ENCODE data around the gene CEMP1. TPM values are rescaled to one million over a fixed set of nuclear protein-coding genes. Genes with fewer than 3 reads are reported as not detected.

CEMP1 gene
- total RNA-seq, 1 donor from 2014 or later: not detected

- no peaks in the 10 kb centered on the region for H3K27me3 ChIP-seq (ENCODE audit: control insufficient read depth, insufficient read depth, low read length)
- FAIRE-seq: no peak
- TF ChIP-seq CTCF (IDR thresholded peaks at IDR 0.05; ENCODE audit: insufficient read depth, low read length, severe bottlenecking): peak; percentile 61
- DNase-seq (ENCODE audit: low read depth): peak; percentile 41
- H3K36me3 ChIP-seq (ENCODE audit: control insufficient read depth, insufficient read depth, low read length): no peaks in the 10 kb centered on the region
- H3K4me3 ChIP-seq (ENCODE audit: low read depth, low read length): no peak overlapping the region
Observed at GRCh38 chr16:2486645-2487516, 44.3 kb downstream of the CEMP1 start.

GRCh38 chr16:2485811-2486507, 45.2 kb downstream of the CEMP1 start:
- DNase-seq (ENCODE audit: low read depth) (no peak), FAIRE-seq (no peak)
- no peak for TF ChIP-seq CTCF (IDR thresholded peaks at IDR 0.05; ENCODE audit: insufficient read depth, low read length, severe bottlenecking)
- H3K36me3 ChIP-seq (ENCODE audit: control insufficient read depth, insufficient read depth, low read length): no peaks in the 10 kb centered on the region
- H3K4me3 ChIP-seq (ENCODE audit: low read depth, low read length): no peak overlapping the region
- H3K27me3 ChIP-seq (ENCODE audit: control insufficient read depth, insufficient read depth, low read length): no peaks in the 10 kb centered on the region

GRCh38 chr16:2484898-2485508, 46.2 kb downstream of the CEMP1 start:
- FAIRE-seq: no peak
- Histone ChIP-seq H3K36me3 (ENCODE audit: control insufficient read depth, insufficient read depth, low read length) (no peaks in the 10 kb centered on the region), H3K27me3 (ENCODE audit: control insufficient read depth, insufficient read depth, low read length) (no peaks in the 10 kb centered on the region), H3K4me3 (ENCODE audit: low read depth, low read length) (no peak overlapping the region)
- no peak for DNase-seq (ENCODE audit: low read depth)
- TF ChIP-seq CTCF (IDR thresholded peaks at IDR 0.05; ENCODE audit: insufficient read depth, low read length, severe bottlenecking): no peak

GRCh38 chr16:2483939-2484897, 47.0 kb downstream of the CEMP1 start:
- Histone ChIP-seq H3K36me3 (ENCODE audit: control insufficient read depth, insufficient read depth, low read length) (no peaks in the 10 kb centered on the region), H3K4me3 (ENCODE audit: low read depth, low read length) (no peak overlapping the region), H3K27me3 (ENCODE audit: control insufficient read depth, insufficient read depth, low read length) (no peaks in the 10 kb centered on the region)
- DNase-seq (ENCODE audit: low read depth): no peak
- FAIRE-seq: no peak
- TF ChIP-seq CTCF (IDR thresholded peaks at IDR 0.05; ENCODE audit: insufficient read depth, low read length, severe bottlenecking): no peak

Measured in bronchial epithelial cell (primary cell).